ENCODE measurements around the gene ROBO1.
"Not testable (repeated sequence)": the region's sequence is repeated elsewhere in the genome, so short reads cannot be mapped to it uniquely, and the experiment has no call there.

Gene ROBO1

GRCh38 chr3:78894787-78895186 is 873.0 kb downstream of the ROBO1 start:
- no peak for DNase-seq

- DNase-seq, result no peak
Observed at GRCh38 chr3:78893161-78893560, 874.6 kb downstream of the ROBO1 start.

GRCh38 chr3:78889348-78889747 is 878.5 kb downstream of the ROBO1 start:
- no peak for DNase-seq

- no peak for DNase-seq
Observed at GRCh38 chr3:78888635-78889034, 879.2 kb downstream of the ROBO1 start.

GRCh38 chr3:78887547-78888011 is 880.2 kb downstream of the ROBO1 start:
- no peak for DNase-seq

- no peak for DNase-seq
Observed at GRCh38 chr3:78887029-78887428, 880.8 kb downstream of the ROBO1 start.

GRCh38 chr3:78884567-78884966 is 883.2 kb downstream of the ROBO1 start:
- not testable (repeated sequence) for DNase-seq

GRCh38 chr3:78882251-78882650 is 885.5 kb downstream of the ROBO1 start:
- no peak for DNase-seq

GRCh38 chr3:78881501-78881900 is 886.3 kb downstream of the ROBO1 start:
- DNase-seq, result no peak

GRCh38 chr3:78880603-78881461 is 887.0 kb downstream of the ROBO1 start:
- no peak for DNase-seq

- DNase-seq, result no peak
Observed at GRCh38 chr3:78879295-78879860, 888.4 kb downstream of the ROBO1 start.

GRCh38 chr3:78878789-78879188 is 889.0 kb downstream of the ROBO1 start:
- no peak for DNase-seq

- DNase-seq, result no peak
Observed at GRCh38 chr3:78878011-78878410, 889.8 kb downstream of the ROBO1 start.

GRCh38 chr3:78875851-78876250 is 891.9 kb downstream of the ROBO1 start:
- DNase-seq, result no peak

GRCh38 chr3:78875436-78875835 is 892.4 kb downstream of the ROBO1 start:
- DNase-seq, result no peak

- DNase-seq, result no peak
Observed at GRCh38 chr3:78873641-78874040, 894.2 kb downstream of the ROBO1 start.

- DNase-seq, result no peak
Observed at GRCh38 chr3:78872195-78872594, 895.6 kb downstream of the ROBO1 start.

- no peak for DNase-seq
Observed at GRCh38 chr3:78871048-78871447, 896.8 kb downstream of the ROBO1 start.

GRCh38 chr3:78870484-78870883 is 897.3 kb downstream of the ROBO1 start:
- DNase-seq, result no peak

- no peak for DNase-seq
Observed at GRCh38 chr3:78868570-78868969, 899.2 kb downstream of the ROBO1 start.

GRCh38 chr3:78867409-78868372 is 900.1 kb downstream of the ROBO1 start:
- DNase-seq, result no peak

GRCh38 chr3:78863306-78864203 is 904.2 kb downstream of the ROBO1 start:
- DNase-seq, result no peak

All from activated effector memory CD4-positive, alpha-beta T cell treated with anti-CD3 and anti-CD28 coated beads, Interleukin-2, amount 50 U/mL, for 16 hours (primary cell).